Vagina (tissue), 2 donors: ENCODE data around the gene FAAP20.

Experiments
- POLR2A ChIP-seq, 2 donors: fragments of 450-650 bp; IDR thresholded peaks; one replicate each; pipeline ENCODE4 v1.6.1; 2017; ENCODE audit warnings: antibody characterized with exemption in 2 of 2, mild to moderate bottlenecking in 2 of 2, moderate library complexity in 2 of 2
- POLR2AphosphoS5 ChIP-seq, 2 donors: sonication (generic); formaldehyde crosslinking; IDR thresholded peaks; one replicate each; pipeline ENCODE4 v1.9.0; 2017; ENCODE audit warnings: antibody characterized with exemption in 2 of 2, mild to moderate bottlenecking in 2 of 2, low read depth in 1 of 2; ENCODE audit not compliant: insufficient read depth in 1 of 2

DNA sequence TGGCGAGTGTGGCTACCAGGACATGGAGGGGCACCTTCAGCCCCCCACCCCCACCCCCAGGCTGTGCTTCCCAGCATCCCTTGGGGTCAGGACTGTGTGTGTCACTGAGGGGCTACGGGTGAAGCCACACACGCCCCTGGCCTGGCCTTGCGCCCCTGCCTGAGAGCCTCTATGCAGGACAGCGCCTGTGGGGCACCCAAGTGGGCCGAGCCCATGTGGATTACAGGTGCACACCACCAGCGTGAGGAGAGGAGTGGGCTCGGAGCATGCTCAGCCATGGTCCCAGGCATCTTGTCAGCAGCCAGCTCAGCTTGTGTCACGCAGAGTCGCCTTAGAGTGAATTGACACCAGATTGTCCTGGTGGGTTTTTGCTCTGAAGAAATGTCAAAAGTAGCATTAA lies 27.9 kb downstream of the FAAP20 start:
- TF ChIP-seq POLR2AphosphoS5 (IDR thresholded peaks at IDR 0.05; ENCODE audit: insufficient read depth in 1 of 2, low read depth in 1 of 2) (no peak), POLR2A (IDR thresholded peaks at IDR 0.05) (no peak)
